GM19239 (cell line): Measurements from ENCODE around the gene CAV3.
"Not testable (repeated sequence)": the region's sequence is repeated elsewhere in the genome, so short reads cannot be mapped to it uniquely, and the experiment has no call there.

ENCODE experiments used
- DNase-seq: peaks from one replicate; pipeline ENCODE4 v3.0.0; 2011; ENCODE audit warnings: low spot score; ENCODE audit not compliant: insufficient read length
- FAIRE-seq: peaks from 2 replicates; lab custom pipeline; 2011; peaks lifted over from hg19 to GRCh38; lab: Jason Lieb, UNC

CAV3 gene

GRCh38 chr3:8733332-8734094 is at the start of gene CAV3:
Gene CAV3 (plus strand): TSS chr3:8733802. CDS start chr3:8733877, 75 bp downstream.
- DNase-seq (no peak), FAIRE-seq (no peak)

- DNase-seq, FAIRE-seq: not testable (repeated sequence)
These were observed 48.6 kb upstream of the CAV3 start for GRCh38 chr3:8684992-8685391.

DNA sequence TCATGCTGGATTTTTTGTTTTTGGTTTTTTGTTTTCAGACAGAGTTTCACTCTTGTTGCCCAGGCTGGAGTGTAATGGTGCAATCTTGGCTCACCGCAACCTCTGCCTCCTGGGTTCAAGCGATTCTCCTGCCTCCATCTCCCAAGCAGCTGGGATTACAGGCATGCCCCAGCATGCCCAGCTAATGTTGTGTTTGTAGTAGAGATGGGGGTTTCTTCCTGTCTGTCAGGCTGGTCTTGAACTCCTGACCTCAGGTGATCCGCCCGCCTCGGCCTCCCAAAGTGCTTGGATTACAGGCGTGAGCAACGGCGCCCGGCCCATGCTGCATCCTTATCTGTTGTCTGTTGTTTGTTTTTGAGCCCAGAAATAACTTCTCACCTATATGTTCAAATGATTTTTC is 42.3 kb upstream of the CAV3 start:
- not testable (repeated sequence) for FAIRE-seq, DNase-seq

DNA sequence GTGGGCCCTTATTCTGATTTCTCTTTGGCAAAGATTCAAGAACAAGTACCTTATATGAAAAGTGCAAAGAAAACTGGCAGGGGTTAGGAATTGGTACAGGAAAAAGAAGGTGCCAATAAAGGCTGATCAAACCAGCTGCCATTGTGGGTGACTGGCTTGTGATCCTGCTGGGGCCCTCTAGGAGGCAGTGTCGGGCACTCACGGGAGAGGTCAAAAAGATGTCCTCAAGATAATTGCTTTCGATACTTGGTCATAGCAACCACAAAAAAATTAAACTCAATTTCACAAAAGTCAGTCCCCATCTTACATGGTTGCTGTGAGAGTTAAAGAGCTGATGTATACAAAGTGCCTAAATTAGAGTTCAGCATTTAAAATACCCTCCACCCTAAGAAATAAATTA is 31.0 kb upstream of the CAV3 start:
- DNase-seq (no peak), FAIRE-seq (no peak)

- FAIRE-seq = no peak
- no peak for DNase-seq
These were observed 28.0 kb upstream of the CAV3 start for GRCh38 chr3:8705575-8705974.

DNA sequence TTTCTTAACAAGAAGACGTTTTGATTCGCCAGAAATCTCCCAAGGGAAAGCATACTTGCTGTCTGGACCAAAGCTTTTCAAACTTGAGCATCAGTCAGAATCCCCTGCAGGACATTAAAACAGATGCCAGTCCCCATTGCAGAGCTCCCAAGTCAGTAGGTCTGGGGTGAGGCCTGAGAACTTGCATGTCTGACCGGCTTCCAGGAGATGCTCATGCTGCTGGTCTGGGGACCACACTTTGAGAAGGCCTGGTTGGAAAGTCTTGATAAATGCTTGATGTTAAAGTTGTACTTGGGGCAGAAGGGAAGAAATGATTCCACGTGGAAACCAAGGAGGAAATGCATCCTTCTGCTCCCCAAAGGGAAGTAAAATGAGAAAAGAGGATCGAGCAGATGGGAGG is 24.3 kb upstream of the CAV3 start:
- DNase-seq (no peak), FAIRE-seq (no peak)

DNA sequence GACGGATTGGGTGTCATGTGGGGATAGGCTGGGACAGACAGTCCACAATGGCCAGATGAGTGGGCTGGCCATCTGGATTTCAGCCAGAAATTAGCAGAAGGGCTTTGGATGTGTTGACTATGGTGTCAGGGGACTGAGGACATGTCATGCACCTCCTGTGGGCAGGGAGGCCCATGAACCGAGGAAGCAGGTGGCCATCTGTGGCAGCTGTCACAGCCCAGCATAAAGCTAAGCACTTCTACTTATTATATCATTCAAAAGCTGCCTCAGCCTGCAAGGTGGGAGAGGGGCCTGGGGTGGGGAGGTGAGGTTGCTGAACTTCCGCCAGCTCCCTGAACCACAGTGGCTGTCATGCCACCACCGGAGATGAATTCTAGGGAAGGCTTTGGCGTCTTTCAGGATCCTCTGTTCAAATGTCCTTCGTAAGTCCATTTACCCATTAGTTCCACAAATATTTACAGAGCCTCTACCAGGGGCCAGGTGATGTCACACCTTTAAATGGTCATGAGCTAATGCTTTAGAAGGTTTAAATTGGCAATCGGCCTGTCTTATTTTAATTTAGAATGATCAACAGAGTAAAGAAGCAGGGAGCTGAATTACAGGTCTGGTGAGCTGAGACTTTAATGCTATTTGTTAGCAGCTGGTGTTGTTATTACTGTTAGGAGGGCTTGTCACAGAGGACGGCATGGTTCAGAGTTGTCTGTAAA is 23.6 kb upstream of the CAV3 start:
- FAIRE-seq = no peak
- no peak for DNase-seq

- DNase-seq (no peak), FAIRE-seq (no peak)
These were observed 21.3 kb upstream of the CAV3 start for GRCh38 chr3:8712045-8712907.

- no peak for FAIRE-seq
- DNase-seq = no peak
These were observed 20.7 kb upstream of the CAV3 start for GRCh38 chr3:8712908-8713255.

DNA sequence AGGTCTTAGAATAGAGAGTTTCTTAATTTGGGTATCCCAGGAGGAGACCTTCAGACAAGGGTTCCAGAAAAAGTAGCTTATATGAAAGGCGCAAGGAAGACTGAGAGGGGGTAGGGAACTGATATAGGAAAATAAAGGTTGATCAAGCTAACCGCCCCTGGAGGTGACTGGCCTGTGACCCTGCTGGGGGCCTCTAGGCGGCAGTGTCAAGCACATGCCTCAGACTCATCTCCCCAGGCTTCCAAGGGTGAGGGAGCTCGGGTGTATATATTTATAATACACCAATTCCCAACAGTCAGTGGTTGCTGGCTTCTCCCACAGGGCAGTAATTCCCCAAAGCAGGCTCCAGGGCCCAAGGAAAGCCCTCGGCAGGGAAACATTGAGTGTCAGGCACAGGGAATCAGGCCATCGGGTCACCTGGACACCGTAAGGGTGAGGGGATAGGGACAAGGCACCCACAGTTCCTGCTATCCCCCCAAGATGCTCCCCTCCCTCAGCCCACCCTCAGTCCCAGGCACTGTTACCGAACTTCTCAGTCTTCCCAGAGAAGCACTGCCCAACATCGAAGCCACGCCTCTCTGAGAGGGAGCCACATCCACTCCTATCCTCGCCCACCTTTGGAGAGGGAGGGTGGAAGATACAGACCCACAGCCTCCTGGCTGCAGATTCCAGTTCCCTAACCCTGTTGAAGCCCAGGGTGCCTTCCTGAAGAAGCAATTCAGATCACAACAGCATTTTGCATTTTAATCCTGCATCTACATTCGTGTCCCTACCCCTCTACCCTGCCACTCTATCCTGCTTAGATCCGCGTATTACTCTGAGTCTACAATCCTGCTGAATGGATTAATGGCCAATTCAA is 19.5 kb upstream of the CAV3 start:
- peak; percentile 36 for DNase-seq

DNA sequence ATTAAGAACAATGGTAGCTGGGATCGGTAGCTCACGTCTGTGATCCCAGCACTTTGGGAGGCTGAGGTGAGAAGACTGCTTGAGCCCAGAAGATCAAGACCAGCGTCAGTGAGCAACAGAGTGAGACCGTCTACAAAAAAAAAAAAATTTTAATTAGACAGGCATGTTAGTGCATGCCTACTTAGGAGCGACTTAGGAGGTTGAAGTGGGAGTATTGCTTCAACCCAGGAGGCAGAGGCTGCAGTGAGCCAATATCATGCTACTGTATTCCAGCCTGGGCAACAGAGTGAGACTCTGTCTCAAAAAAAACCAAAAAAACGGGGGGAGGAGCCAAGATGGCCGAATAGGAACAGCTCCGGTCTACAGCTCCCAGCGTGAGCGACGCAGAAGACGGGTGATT is 17.8 kb upstream of the CAV3 start:
- not testable (repeated sequence) for FAIRE-seq, DNase-seq

More for the DNA sequence above, 19.5 kb upstream of the CAV3 start:
- FAIRE-seq = no peak

- FAIRE-seq = no peak
- DNase-seq = no peak
These were observed 10.8 kb upstream of the CAV3 start for GRCh38 chr3:8722808-8723207.

- FAIRE-seq (no peak), DNase-seq (no peak)
These were observed 10.0 kb upstream of the CAV3 start for GRCh38 chr3:8723612-8724011.

GRCh38 chr3:8724108-8724752 is 9.4 kb upstream of the CAV3 start:
- no peak for FAIRE-seq
- DNase-seq = no peak

DNA sequence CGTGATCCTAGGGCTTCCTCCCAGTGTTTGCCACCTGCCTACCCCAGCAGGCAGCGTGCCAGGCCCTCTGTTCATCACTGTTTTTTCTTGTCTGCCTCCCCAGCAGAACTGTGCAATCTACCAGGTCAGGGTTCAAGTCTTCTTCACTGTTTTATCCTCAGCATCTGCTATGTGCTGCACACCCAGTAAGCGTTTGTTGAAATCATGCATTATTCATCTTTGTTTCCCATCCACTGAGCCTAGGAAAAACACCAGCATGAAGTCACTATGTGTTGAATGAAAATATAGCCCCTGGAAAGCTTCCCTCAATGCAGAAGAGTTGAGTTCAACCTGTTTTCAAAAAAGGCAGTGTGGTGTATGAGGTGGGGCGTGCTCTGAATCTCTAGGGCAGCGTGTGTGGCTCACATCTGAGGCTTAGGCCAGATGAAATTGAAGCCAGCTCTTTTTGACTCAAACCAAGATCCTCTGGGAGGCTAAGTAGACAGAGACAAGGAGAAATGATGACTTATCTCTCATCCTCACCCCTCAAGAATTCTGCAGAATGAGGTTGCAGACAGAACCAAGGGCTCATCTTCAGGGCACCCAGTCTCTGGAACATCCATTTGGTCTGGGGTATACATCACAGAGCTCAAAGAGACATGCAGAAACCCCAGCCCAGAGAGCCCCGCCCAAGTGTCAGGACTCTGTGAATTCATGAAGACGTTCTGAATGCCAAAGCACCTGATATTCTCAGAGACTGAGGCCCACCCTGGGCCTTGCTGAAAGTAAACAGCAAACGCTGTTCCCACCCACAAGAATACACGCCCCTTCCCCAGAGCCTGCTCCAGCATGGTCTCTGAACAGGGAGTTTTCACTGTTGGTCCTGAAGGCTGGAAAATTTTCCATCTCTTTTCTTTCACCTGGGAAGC is 5.7 kb upstream of the CAV3 start:
- DNase-seq = no peak
- no peak for FAIRE-seq

DNA sequence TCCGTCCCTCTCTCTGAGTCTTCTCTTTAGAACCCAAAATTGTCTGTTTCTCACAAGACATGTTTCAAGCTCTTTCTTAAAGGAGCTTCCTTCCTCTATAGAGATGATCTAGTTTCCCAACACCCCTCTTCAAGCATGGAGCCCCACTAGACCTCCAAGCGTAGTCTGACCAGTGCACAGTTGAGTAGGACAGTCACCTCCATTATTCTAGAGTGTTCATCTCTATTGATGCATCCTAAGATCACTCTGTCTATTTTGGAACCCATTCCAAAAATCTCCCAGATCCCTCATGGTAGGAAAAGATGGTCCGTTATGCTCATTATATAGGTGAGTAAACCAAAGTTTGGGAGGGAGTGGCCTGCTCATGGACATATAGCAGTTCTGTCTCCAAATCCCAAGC is 4.1 kb upstream of the CAV3 start:
- FAIRE-seq (no peak), DNase-seq (no peak)

DNA sequence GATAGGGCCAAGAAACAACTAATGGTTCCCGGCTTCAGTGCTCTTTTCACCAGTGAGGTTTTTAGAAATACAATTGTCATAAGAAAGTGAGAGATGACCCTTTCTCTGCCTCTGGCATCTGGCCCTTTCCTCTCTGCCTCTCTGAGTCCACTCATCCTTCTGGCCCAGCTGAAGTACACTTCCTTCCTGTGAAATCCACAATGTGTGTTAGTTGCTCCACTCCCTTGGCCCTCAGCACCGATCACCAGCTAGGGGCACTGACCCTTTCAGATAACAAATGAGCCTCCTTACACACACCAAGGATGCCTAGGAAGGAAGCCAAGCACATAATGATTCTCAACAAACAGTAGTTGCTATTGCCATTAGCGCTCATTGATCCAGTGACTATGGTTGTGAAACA is 2.9 kb upstream of the CAV3 start:
- no peak for FAIRE-seq
- no peak for DNase-seq

- no peak for DNase-seq
- no peak for FAIRE-seq
These were observed 1.2 kb upstream of the CAV3 start for GRCh38 chr3:8732413-8732812.
